HG02943 (cell line): ENCODE measurements around the gene AZU1.
"Not testable (repeated sequence)": the region's sequence is repeated elsewhere in the genome, so short reads cannot be mapped to it uniquely, and the experiment has no call there.

Source experiments
- ATAC-seq: cut with Tn5 transposase; IDR thresholded peaks from one replicate; pipeline ENCODE4 v1.9.1; 2021; ENCODE audit warnings: mild to moderate bottlenecking, low read depth, moderate library complexity; ENCODE audit not compliant: unreplicated experiment

Gene AZU1

GRCh38 chr19:869245-870177, 41.9 kb downstream of the AZU1 start:
- no peak for ATAC-seq

- no peak for ATAC-seq
These were observed 42.7 kb downstream of the AZU1 start for GRCh38 chr19:870314-870713.

GRCh38 chr19:870963-871401, 43.3 kb downstream of the AZU1 start:
- no peak for ATAC-seq

- no peak for ATAC-seq
These were observed 44.0 kb downstream of the AZU1 start for GRCh38 chr19:871446-872265.

- no peak for ATAC-seq
These were observed 44.8 kb downstream of the AZU1 start for GRCh38 chr19:872266-872951.

GRCh38 chr19:873084-873483, 45.4 kb downstream of the AZU1 start:
- ATAC-seq = no peak

- ATAC-seq = no peak
These were observed 46.0 kb downstream of the AZU1 start for GRCh38 chr19:873561-874041.

GRCh38 chr19:875265-875879, 47.7 kb downstream of the AZU1 start:
- no peak for ATAC-seq

- ATAC-seq = no peak
These were observed 48.5 kb downstream of the AZU1 start for GRCh38 chr19:876089-876488.

- ATAC-seq = no peak
These were observed 49.2 kb downstream of the AZU1 start for GRCh38 chr19:876780-877314.

- ATAC-seq = not testable (repeated sequence)
These were observed 50.5 kb downstream of the AZU1 start for GRCh38 chr19:877992-878660.

- not testable (repeated sequence) for ATAC-seq
These were observed 51.3 kb downstream of the AZU1 start for GRCh38 chr19:878751-879561.

GRCh38 chr19:879711-880438, 52.2 kb downstream of the AZU1 start:
- no peak for ATAC-seq
